ENCODE measurements around the gene WDFY2. TPM values are rescaled to one million over a fixed set of nuclear protein-coding genes. Genes with fewer than 3 reads are reported as not detected.

Gene WDFY2
- total RNA-seq, 1 experiment from 2014 or later = 25.7 TPM

DNA sequence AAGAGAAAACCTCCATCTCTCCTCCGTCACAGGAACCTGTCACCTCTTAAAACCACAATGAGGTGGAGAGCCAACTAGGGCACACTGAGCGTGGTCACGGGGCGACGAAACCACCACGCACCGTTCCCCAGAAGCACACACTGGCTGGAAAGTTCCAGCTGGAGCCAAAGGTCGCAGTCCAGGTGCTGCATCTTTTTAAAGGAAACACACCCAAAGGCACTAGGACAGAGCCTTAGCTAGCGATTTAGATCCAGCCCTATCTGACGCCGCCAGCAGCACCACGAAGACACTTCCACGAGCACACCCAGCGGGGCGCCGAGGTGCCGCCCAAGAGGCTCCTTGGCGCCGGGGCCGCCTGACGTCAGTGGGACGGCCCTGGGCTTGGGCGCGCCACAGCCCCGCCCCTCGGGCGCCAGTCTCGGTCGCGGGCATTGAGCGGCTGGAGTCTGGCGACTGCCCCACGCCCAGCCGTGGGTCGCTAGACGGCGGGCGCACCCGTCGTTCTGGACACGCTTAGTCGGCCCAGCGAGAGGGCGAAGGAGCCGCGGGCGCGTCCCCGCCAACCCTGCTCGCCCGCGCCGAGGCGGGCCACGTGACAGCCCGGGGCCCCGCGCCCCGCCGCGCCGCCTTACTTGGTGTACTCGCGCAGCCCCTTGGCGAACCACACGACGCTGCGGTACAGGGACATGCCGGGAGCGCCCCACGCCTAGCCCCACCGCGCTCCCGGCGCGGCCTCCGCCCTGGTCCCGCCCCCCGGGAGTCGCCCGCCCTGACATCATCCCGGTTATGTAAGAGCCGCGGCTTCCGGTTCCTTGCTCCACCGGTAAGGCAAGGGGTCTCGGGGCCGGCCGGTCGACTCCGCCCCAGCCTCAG, 219.4 kb downstream of the WDFY2 start, which contains the start of gene DHRS12 (continued):
- TF ChIP-seq FOXP4 (CRISPR knock-in tag; IDR thresholded peaks at IDR 0.05) (no peak; the same call in 1 of the 2 replicates), NFATC4 (CRISPR knock-in tag; IDR thresholded peaks at IDR 0.05) (no peak), FOXJ3 (CRISPR knock-in tag; IDR thresholded peaks at IDR 0.05; ENCODE audit: borderline replicate concordance) (no peak), MYBL2 (CRISPR knock-in tag; IDR thresholded peaks at IDR 0.05) (no peak), GRHL2 (CRISPR knock-in tag; IDR thresholded peaks at IDR 0.05; ENCODE audit: insufficient replicate concordance, severe bottlenecking) (no peak)
- TF ChIP-seq, protein P1, sequence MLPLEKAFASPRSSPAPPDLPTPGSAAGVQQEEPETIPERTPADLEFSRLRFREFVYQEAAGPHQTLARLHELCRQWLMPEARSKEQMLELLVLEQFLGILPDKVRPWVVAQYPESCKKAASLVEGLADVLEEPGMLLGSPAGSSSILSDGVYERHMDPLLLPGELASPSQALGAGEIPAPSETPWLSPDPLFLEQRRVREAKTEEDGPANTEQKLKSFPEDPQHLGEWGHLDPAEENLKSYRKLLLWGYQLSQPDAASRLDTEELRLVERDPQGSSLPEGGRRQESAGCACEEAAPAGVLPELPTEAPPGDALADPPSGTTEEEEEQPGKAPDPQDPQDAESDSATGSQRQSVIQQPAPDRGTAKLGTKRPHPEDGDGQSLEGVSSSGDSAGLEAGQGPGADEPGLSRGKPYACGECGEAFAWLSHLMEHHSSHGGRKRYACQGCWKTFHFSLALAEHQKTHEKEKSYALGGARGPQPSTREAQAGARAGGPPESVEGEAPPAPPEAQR (CRISPR knock-in tag; IDR thresholded peaks at IDR 0.05) = no peak
- TF ChIP-seq, protein P2, sequence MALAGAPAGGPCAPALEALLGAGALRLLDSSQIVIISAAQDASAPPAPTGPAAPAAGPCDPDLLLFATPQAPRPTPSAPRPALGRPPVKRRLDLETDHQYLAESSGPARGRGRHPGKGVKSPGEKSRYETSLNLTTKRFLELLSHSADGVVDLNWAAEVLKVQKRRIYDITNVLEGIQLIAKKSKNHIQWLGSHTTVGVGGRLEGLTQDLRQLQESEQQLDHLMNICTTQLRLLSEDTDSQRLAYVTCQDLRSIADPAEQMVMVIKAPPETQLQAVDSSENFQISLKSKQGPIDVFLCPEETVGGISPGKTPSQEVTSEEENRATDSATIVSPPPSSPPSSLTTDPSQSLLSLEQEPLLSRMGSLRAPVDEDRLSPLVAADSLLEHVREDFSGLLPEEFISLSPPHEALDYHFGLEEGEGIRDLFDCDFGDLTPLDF (CRISPR knock-in tag; IDR thresholded peaks at IDR 0.05) = no peak
- TF ChIP-seq, protein P3, sequence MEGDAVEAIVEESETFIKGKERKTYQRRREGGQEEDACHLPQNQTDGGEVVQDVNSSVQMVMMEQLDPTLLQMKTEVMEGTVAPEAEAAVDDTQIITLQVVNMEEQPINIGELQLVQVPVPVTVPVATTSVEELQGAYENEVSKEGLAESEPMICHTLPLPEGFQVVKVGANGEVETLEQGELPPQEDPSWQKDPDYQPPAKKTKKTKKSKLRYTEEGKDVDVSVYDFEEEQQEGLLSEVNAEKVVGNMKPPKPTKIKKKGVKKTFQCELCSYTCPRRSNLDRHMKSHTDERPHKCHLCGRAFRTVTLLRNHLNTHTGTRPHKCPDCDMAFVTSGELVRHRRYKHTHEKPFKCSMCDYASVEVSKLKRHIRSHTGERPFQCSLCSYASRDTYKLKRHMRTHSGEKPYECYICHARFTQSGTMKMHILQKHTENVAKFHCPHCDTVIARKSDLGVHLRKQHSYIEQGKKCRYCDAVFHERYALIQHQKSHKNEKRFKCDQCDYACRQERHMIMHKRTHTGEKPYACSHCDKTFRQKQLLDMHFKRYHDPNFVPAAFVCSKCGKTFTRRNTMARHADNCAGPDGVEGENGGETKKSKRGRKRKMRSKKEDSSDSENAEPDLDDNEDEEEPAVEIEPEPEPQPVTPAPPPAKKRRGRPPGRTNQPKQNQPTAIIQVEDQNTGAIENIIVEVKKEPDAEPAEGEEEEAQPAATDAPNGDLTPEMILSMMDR (IDR thresholded peaks at IDR 0.05) = no peak

GRCh38 chr13:51804295-51805172, 220.3 kb downstream of the WDFY2 start:
- ATAC-seq = no peak
- Mint-ChIP-seq H3K27me3 (ENCODE audit: low read depth) (peaks cover 4% of the 10 kb centered on the region; the same call in 1 of the 2 replicates), H3K36me3 (no peaks in the 10 kb centered on the region), H3K9me3 (peaks cover 7% of the 10 kb centered on the region), H3K4me3 (peak overlapping the region; percentile 83), H3K4me1 (peaks cover 49% of the 10 kb centered on the region), H3K27ac (0 out of 2 replicates have a peak overlapping the region, but pooled peaks have one; percentile 57)
- ChIA-PET POLR2A (no interaction called here), CTCF (interaction anchor here (0.9 to 1.2 kb wide), 2 partner anchors 11 to 41 kb away, joined by 3 to 9 read pairs; no protein-coding TSS in a partner anchor)
- DNase-seq (ENCODE audit: low spot score) = no peak
- TF ChIP-seq ESRRA (CRISPR knock-in tag; IDR thresholded peaks at IDR 0.05; ENCODE audit: borderline replicate concordance) (0 out of 2 replicates have a peak, but pooled peaks have one; percentile 10), AR (CRISPR knock-in tag; IDR thresholded peaks at IDR 0.05) (no peak), ETV6 (CRISPR knock-in tag; IDR thresholded peaks at IDR 0.05) (peak; percentile 42; the same call in 1 of the 2 replicates)
- TF ChIP-seq, protein P4, sequence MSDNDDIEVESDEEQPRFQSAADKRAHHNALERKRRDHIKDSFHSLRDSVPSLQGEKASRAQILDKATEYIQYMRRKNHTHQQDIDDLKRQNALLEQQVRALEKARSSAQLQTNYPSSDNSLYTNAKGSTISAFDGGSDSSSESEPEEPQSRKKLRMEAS (CRISPR knock-in tag; IDR thresholded peaks at IDR 0.05) = 0 out of 2 replicates have a peak, but pooled peaks have one; percentile 40

Data from WTC11 (cell line).